HG03103 (cell line): ENCODE data around the gene CAV2.

Experiments
- ATAC-seq: cut with Tn5 transposase; IDR thresholded peaks from one replicate; pipeline ENCODE4 v1.9.1; 2021; ENCODE audit warnings: low read depth; ENCODE audit not compliant: unreplicated experiment

The CAV2 gene

DNA sequence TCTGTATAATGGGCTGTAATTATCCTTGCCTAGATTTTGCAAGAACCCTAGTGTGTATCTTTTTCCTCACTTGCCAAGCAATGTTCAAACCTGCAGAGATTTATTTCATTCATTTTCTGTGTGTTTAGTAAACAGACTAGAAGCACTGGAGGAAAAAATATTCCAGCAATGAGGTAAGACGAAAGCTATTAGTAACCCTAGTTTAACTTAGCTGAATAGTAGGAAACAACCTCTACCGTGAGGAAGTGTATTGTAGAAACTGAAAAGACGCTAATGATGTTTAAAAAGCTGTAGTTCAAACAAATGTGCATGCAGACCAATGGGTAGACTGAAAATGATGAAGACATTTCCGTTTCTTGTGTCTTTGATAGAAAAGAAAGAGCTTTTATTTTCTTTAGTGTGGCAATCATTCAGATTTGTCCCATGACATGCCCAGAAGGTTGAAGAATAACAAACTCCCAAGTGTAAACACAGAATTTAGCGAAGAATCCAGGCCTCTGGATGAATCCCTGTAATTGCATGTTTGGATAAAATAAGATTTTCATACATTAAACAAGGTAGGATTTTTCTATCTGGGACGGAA lies 46.0 kb downstream of the CAV2 start:
- ATAC-seq, result no peak

DNA sequence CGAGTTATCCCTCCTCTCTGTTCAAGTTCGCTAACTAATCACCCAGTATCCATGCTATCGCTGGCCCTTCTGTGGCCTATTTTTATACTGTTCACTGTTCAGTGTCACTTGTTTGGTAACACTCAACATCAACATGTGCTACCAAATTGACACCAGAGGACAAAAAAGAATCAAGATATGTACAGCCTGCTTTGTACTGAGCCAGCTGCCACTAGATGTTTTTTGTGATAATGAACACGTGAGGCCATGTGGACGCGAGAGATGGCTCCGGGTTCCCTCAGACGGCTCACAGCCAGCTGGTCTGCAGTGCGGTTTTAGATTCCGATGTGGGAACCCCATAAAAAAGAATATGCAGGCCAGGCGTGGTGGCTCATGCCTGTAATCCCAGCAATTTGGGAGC lies 46.5 kb downstream of the CAV2 start:
- ATAC-seq, result no peak

DNA sequence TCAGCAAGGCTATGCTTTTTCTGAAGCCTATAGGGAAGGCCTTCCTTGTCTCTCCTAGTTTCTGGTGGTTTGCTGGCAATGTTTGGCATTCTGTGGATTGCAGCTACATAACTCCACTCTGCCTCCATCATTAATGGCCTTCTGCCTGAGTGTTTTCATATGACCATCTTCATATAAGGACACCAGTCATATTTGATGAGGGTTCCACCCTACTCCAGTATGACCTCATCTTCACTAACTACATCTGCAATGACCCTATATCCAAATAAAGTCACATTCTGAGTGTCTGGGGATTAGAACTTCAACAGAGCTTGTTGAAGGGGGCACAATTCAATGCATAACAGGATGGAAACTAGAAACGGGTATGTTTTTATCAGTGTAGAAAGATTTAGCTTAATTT lies 47.4 kb downstream of the CAV2 start:
- no peak for ATAC-seq

DNA sequence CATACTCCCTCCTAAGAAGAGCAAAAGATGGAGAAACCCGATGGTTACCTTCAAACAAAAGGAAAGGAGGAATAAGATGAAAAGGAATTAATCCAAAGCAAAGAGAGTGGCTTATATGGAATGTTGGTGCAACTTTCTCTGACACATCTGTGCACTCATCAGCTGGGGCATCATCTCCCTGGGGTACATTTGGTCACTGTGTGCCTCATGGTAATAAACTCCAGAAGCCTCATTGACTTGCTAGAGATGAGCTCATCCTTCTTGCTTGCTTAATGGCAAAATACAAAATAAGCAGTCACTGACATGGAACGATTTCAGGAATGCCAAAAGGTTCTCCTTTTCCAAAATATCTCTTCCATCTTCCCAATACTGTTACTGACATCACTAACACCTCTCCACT lies 47.8 kb downstream of the CAV2 start:
- no peak for ATAC-seq

DNA sequence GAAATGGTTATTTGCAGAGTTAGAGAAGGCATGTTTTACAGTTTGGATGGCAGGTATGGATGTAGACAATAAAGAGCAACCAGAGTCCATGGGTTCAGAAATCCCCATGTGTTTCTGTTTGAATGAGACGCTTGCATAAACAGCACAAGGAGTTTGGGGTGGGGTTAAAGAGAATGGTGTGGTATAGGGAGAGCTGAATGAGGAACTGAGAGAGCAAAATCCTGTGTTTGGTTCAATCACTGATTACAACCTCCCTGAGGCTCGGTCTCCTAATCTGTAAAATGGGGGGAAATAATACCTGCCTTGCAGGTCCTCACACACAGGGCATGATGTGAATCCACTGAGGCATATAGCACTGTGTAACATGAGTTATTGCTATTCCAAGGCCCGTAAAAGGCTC lies 49.0 kb downstream of the CAV2 start:
- ATAC-seq, result peak; percentile 93

DNA sequence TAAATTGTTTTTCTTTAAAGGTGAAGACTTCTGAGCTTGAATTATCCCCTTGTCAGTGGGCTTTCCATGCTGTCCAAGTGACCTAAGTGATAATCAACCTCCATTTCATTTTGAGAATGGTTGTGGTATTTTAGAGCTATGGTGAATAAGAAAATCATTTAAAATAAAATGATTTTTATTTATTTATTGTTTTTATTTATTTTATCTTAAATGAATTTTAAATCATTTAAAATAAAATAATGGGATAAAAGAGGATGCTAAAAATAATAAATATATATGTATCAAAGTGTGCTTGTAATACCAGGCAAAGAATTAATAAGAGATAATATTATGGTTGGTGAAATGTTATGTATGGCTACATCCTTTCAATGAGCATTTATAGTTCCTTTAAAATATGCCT lies 49.8 kb downstream of the CAV2 start:
- no peak for ATAC-seq

DNA sequence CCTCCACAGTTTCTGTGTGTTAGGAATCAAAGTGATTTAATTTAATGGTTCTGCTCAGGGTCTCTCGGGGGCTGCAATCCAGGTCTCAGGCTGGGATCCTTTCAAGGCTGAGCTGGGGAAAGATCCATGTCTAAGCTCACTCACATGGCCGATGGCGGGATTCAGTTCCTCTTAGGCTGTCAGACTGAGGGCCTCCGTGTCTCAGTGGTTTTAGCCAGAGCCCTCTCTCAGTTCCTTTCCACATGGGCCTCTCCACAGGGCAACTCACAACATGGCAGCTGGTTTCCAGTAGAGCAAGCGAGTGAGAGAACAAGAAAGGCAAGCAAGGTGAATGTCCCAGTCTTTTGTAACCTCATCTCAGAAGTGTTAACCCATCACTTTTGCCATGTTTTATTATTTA lies 52.2 kb downstream of the CAV2 start:
- ATAC-seq, result no peak

DNA sequence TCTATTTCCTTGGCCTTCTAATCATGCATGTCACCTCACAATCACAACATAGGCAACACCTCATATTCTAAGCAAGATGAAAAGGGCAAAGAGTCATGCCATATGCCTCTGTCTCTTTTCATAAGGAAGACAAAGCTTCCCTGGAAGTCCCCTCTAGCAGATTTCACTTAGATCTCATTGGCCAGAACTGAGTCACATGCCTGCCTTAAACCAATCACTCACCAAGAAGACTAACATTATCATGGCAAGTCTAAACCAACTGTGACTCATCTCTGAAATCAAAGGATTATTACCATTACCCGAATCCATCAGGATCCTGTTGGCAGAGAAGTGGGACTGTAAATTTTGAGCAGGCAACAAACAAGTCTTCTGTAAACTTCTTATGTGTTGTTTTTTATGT lies 53.1 kb downstream of the CAV2 start:
- no peak for ATAC-seq

DNA sequence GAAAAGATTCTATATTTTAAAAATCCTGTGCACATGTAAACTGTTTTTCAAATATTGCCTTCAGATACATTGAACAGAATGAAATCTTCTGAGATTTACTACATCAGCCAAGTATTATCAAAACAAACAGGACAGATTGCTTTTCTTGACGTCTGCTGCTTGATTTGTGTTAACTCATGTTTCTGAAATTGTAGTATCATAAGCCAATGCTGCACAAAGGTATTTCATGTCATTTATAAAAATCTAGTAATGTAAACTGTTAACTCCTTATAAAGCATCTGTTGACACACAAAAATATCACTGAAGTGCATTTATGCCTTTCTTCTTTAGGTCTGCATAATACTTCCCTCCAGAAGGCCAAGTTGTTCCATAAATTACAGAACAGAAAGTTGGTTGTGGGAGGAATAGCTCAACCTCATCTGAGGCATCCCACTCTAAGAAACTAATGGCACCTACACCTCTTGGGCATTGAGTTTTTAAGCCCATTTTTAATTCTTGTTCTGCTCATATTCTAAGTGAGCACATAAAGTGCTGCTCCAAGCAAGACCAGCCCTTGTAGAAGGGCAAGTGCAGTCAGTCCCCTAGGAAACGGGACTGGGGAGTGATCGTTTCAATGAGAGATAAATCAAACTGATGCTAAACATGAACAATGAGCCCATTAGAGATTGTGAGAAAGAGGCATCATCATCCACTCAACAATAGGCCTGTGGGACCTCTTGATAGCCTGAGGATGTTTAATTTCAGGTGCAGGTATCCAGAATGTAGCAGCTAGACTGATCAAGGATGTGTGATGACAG lies 53.8 kb downstream of the CAV2 start:
- no peak for ATAC-seq

DNA sequence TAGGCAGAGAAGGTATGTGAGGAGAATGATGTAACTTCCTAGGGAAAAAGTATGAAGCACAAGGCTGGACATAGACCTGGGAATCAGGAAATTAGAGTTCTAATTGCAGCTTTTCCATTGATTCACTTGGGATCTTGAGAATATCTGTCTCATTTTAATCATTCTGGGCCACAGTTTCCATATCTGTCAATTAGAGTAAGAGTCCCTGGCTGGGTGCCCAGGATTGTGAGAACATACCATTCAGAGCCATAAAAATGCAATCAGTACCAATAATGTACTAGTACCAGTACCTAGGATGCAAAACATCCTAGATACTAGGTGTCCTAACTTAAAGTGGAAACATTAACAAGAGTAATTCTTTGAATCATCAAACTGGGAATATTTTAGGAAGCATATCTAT lies 54.9 kb downstream of the CAV2 start:
- ATAC-seq, result no peak

DNA sequence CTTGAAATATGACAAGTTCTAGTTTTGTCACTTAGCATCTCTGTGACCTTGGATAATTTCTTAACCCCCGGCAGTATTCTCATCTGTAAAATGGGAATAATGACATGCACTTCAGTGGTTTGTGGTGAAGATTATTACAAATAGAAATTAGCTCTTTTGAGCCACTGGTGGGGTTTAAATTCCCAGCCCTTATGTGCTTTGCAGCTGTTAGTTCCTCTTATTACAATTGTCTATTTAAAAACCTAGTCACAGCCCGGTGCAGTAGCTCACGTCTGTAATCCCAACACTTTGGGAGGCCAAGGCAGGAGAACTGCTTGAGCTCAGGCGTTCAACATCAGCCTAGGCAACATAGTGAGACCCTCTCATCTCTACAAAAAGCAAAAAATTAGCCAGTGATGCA lies 55.4 kb downstream of the CAV2 start:
- no peak for ATAC-seq

DNA sequence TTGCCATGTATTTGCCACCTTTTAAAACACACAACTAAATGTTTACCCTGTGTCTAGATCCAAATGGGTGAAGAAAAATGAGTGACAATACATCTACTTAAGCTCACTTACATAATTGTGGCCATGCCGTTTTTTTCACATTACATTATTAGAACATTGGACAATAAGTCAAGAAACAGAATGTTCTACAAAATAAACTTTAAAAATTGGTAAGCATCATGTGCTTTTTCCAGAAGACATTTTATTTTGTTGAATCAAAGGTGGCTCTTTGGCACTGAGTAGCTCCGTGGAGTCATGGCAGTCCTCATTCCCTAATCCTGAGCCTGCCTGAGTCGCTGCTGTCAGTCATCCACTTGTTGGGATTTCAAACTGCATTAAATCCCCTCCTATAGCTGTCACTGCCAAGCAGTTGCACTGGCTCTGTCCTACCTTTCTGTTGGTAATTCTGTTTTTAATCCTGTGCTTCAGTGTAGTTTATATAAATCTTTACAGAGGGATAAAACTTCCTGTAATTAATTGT lies 57.6 kb downstream of the CAV2 start:
- ATAC-seq, result no peak

DNA sequence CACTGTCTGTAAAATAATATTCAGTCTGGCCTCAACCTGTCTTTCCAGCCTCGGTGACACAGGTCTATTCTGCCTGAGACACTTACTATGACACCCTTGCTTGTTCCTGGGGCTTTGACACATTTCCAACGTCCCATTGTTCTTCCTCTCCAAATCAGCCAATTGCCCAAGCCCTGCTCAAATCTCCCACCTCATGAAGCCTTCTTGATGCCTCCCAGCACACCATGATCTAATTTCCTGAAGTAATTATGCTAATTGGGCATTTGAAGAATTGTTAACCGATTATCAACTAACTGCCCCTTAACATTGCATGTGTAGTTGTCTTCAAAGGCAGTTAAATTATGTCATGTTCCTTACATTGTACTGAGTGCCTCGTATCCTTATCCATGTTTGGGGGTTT lies 58.4 kb downstream of the CAV2 start:
- no peak for ATAC-seq
